ENCODE measurements around the gene UMAD1. TPM values are rescaled to one million over a fixed set of nuclear protein-coding genes. Genes with fewer than 3 reads are reported as not detected.
"Not testable (repeated sequence)": the region's sequence is repeated elsewhere in the genome, so short reads cannot be mapped to it uniquely, and the experiment has no call there.

Gene UMAD1
- polyA plus RNA-seq, 3 donors, result 6.2 to 22.7 (median 18.6) TPM

DNA sequence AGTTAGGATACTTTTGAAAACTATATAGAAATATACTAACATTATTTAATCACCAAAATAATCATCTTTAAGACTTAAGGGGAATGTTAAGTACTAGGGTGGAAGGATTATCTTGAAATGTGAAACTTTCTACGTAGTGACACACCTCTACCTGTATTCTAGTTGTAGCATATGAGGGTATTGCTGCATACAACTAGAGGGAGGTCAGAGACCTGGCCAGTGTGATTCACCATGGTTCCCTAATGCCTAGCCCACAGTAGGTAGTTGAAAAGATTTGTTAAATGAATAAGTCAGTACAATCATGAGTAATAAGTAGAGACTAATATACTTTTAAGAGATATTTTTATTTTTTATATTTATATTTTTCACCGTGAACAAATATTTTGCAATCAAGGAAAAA lies 162.0 kb downstream of the UMAD1 start:
- Histone ChIP-seq H3K27me3 (ENCODE audit: control insufficient read depth in 2 of 2, insufficient read depth in 2 of 2, low read length in 2 of 2) (no peaks in the 10 kb centered on the region), H3K36me3 (replicated peaks in 1 of 2; ENCODE audit: control insufficient read depth in 1 of 2, insufficient read depth in 2 of 2, low read length in 2 of 2) (no peaks in the 10 kb centered on the region), H4K20me1 (ENCODE audit: insufficient read depth, low read length) (no peaks in the 10 kb centered on the region), H3K27ac (ENCODE audit: low read depth in 1 of 2, low read length in 2 of 2) (no peak overlapping the region), H3K79me2 (ENCODE audit: insufficient read depth, low read length) (no peaks in the 10 kb centered on the region), H3K9ac (ENCODE audit: insufficient read depth, low read length, poor library complexity, severe bottlenecking) (no peak overlapping the region), H2AFZ (ENCODE audit: insufficient read depth, low read depth, low read length, poor library complexity, severe bottlenecking) (no peak overlapping the region), H3K4me2 (replicated peaks; ENCODE audit: extremely low read depth, low read length, poor library complexity, severe bottlenecking) (no peak overlapping the region), H3K4me3 (replicated peaks in 1 of 3; ENCODE audit: low read depth in 2 of 3, low read length in 3 of 3) (no peak overlapping the region), H3K9me3 (replicated peaks in 1 of 2; ENCODE audit: control insufficient read depth in 1 of 2, insufficient read depth in 1 of 2, low read length in 2 of 2) (no peaks in the 10 kb centered on the region), H3K4me1 (ENCODE audit: control insufficient read depth in 1 of 2, insufficient read depth in 2 of 2, low read length in 2 of 2) (no peaks in the 10 kb centered on the region)
- DNase-seq, result no peak
- H3K4me3 Mint-ChIP-seq, result no peak overlapping the region
- H3K9me3 Mint-ChIP-seq, result no peaks in the 10 kb centered on the region
- H3K27ac Mint-ChIP-seq, result no peak overlapping the region
- intact Hi-C loops (cut with micrococcal nuclease), result no loop called here
- H3K27me3 Mint-ChIP-seq (ENCODE audit: low read depth in 3 of 3), result no peaks in the 10 kb centered on the region
- TF ChIP-seq CTCF (IDR thresholded peaks at IDR 0.05), result no peak
- peaks cover under 1 to 3% of the 10 kb centered on the region in 2 donors for H3K36me3 Mint-ChIP-seq
- H3K4me1 Mint-ChIP-seq, result peaks cover 3% of the 10 kb centered on the region
- WGBS (ENCODE audit: insufficient coverage), result no CpG with 5 or more reads among the region's 2 CpGs

DNA sequence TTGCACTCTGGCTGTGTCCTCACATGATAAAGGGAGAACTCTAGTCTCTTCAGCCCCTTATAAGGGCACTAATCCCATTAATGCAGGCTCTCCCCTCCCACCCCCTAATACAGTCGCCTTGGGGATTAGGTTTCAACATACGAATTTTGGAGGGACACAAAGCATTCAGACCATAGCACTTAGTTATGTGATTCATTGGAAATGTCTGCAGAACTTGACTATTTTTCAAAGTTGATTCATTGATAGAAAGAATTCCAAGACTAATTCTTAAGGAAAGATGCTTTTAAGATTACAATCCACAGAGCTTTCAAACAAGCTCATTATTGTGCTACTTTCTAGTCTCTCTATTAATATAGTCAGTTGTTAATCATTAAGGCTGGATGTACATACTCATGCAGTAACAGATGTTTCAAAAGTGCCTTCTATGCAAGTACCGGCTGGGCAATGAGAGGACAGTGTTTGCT lies 163.2 kb downstream of the UMAD1 start:
- intact Hi-C loops (cut with micrococcal nuclease), result no loop called here
- Histone ChIP-seq H4K20me1 (ENCODE audit: insufficient read depth, low read length) (no peaks in the 10 kb centered on the region), H3K4me1 (ENCODE audit: control insufficient read depth in 1 of 2, insufficient read depth in 2 of 2, low read length in 2 of 2) (no peaks in the 10 kb centered on the region), H2AFZ (ENCODE audit: insufficient read depth, low read depth, low read length, poor library complexity, severe bottlenecking) (no peak overlapping the region), H3K27ac (ENCODE audit: low read depth in 1 of 2, low read length in 2 of 2) (no peak overlapping the region), H3K79me2 (ENCODE audit: insufficient read depth, low read length) (no peaks in the 10 kb centered on the region), H3K4me3 (replicated peaks in 1 of 3; ENCODE audit: low read depth in 2 of 3, low read length in 3 of 3) (no peak overlapping the region), H3K4me2 (replicated peaks; ENCODE audit: extremely low read depth, low read length, poor library complexity, severe bottlenecking) (no peak overlapping the region), H3K27me3 (ENCODE audit: control insufficient read depth in 2 of 2, insufficient read depth in 2 of 2, low read length in 2 of 2) (no peaks in the 10 kb centered on the region), H3K9ac (ENCODE audit: insufficient read depth, low read length, poor library complexity, severe bottlenecking) (no peak overlapping the region), H3K36me3 (replicated peaks in 1 of 2; ENCODE audit: control insufficient read depth in 1 of 2, insufficient read depth in 2 of 2, low read length in 2 of 2) (no peaks in the 10 kb centered on the region), H3K9me3 (replicated peaks in 1 of 2; ENCODE audit: control insufficient read depth in 1 of 2, insufficient read depth in 1 of 2, low read length in 2 of 2) (no peaks in the 10 kb centered on the region)
- Mint-ChIP-seq H3K27me3 (ENCODE audit: low read depth in 3 of 3) (no peaks in the 10 kb centered on the region), H3K36me3 (peaks cover 0 to 3% of the 10 kb centered on the region in 2 donors), H3K27ac (no peak overlapping the region), H3K9me3 (no peaks in the 10 kb centered on the region), H3K4me1 (no peaks in the 10 kb centered on the region), H3K4me3 (no peak overlapping the region)
- TF ChIP-seq CTCF (IDR thresholded peaks at IDR 0.05), result no peak
- no peak for DNase-seq
- whole genome bisulfite sequencing (ENCODE audit: insufficient coverage), result no CpG with 5 or more reads among the region's 3 CpGs

DNA sequence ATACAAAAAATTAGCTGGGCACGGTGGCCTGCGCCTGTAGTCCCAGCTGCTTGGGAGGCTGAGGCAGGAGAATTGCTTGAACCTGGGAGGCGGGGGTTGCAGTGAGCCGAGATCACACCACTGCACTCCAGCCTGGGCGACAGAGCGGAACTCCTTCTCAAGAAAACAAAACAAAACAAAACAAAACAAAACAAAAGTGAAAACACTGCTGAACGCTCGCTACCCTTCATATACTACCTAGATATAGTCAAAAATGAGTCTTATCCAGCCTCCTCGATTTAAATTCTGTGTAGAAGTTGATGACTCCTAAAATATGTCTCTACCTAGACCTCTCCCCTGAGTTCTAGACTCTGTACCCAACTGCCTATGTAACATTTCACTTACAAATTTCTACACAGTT lies 164.3 kb downstream of the UMAD1 start:
- H3K27ac ChIP-seq (ENCODE audit: low read depth in 1 of 2, low read length in 2 of 2); H3K36me3 ChIP-seq (replicated peaks in 1 of 2; ENCODE audit: control insufficient read depth in 1 of 2, insufficient read depth in 2 of 2, low read length in 2 of 2); H3K4me3 Mint-ChIP-seq; H3K79me2 ChIP-seq (ENCODE audit: insufficient read depth, low read length); intact Hi-C loops (cut with micrococcal nuclease); H4K20me1 ChIP-seq (ENCODE audit: insufficient read depth, low read length); H2AFZ ChIP-seq (ENCODE audit: insufficient read depth, low read depth, low read length, poor library complexity, severe bottlenecking); H3K9me3 ChIP-seq (replicated peaks in 1 of 2; ENCODE audit: control insufficient read depth in 1 of 2, insufficient read depth in 1 of 2, low read length in 2 of 2); H3K27ac Mint-ChIP-seq; H3K9me3 Mint-ChIP-seq; H3K27me3 Mint-ChIP-seq (ENCODE audit: low read depth in 3 of 3); H3K4me3 ChIP-seq (replicated peaks in 1 of 3; ENCODE audit: low read depth in 2 of 3, low read length in 3 of 3); H3K4me1 ChIP-seq (ENCODE audit: control insufficient read depth in 1 of 2, insufficient read depth in 2 of 2, low read length in 2 of 2); H3K4me2 ChIP-seq (replicated peaks; ENCODE audit: extremely low read depth, low read length, poor library complexity, severe bottlenecking); DNase-seq; H3K27me3 ChIP-seq (ENCODE audit: control insufficient read depth in 2 of 2, insufficient read depth in 2 of 2, low read length in 2 of 2); H3K36me3 Mint-ChIP-seq; H3K4me1 Mint-ChIP-seq; H3K9ac ChIP-seq (ENCODE audit: insufficient read depth, low read length, poor library complexity, severe bottlenecking): not testable (repeated sequence)
- WGBS (ENCODE audit: insufficient coverage), result 100% methylated on average over 1 of the region's 9 CpGs

Measured in CD14-positive monocyte (primary cell).